ENCODE data around the gene MS4A4E. TPM values are rescaled to one million over a fixed set of nuclear protein-coding genes. Genes with fewer than 3 reads are reported as not detected.
A peak's percentile ranks its signal among the peaks of the same experiment; 100 is the strongest.

The MS4A4E gene
- polyA plus RNA-seq, 1 donor (not counting 4 experiments of a cell fraction or from before 2014, with no cell fraction given), result not detected

- Histone ChIP-seq H2AFZ (ENCODE audit: control insufficient read depth, low read length) (no peak overlapping the region), H3K9me1 (ENCODE audit: control insufficient read depth, extremely low read depth, insufficient read depth, low read length) (no peaks in the 10 kb centered on the region), H3K27ac (ENCODE audit: control insufficient read depth, insufficient read depth, low read length) (no peak overlapping the region), H3K36me3 (ENCODE audit: control insufficient read depth in 2 of 2, extremely low read depth in 1 of 2, insufficient read depth in 2 of 2, low read length in 2 of 2) (no peaks in the 10 kb centered on the region), H3K9me3 (ENCODE audit: control insufficient read depth, low read depth, low read length) (peaks cover 3% of the 10 kb centered on the region), H3K27me3 (ENCODE audit: control insufficient read depth, extremely low read depth, insufficient read depth, low read length) (no peaks in the 10 kb centered on the region), H3K9ac (ENCODE audit: control insufficient read depth, extremely low read depth, insufficient read depth, low read length) (no peak overlapping the region), H3K4me3 (ENCODE audit: control insufficient read depth in 2 of 3, extremely low read depth in 1 of 3, insufficient read depth in 2 of 3, low read depth in 1 of 3, low read length in 3 of 3) (no peak overlapping the region), H4K20me1 (ENCODE audit: control insufficient read depth, extremely low read depth, insufficient read depth, low read length) (no peaks in the 10 kb centered on the region), H3K79me2 (ENCODE audit: control insufficient read depth, insufficient read depth, low read length) (no peaks in the 10 kb centered on the region), H3K4me2 (ENCODE audit: control insufficient read depth, extremely low read depth, insufficient read depth, low read depth, low read length) (no peak overlapping the region), H3K4me1 (ENCODE audit: control insufficient read depth, extremely low read depth, insufficient read depth, low read length) (no peaks in the 10 kb centered on the region)
- DNase-seq (ENCODE audit: low read depth, low spot score) (no peak), FAIRE-seq (no peak)
- TF ChIP-seq EZH2 (IDR thresholded peaks at IDR 0.05; ENCODE audit: low read length), result no peak
- TF ChIP-seq CTCF (optimal IDR thresholded peaks at IDR 0.05 in 1 of 3, IDR thresholded peaks at IDR 0.05 in 1 of 3, conservative IDR thresholded peaks at IDR 0.05 in 1 of 3; ENCODE audit: extremely low read depth in 1 of 3, insufficient read depth in 2 of 3, low read length in 3 of 3), result no peak
- dilution Hi-C loops (cut with MboI; ENCODE audit: extremely low pct_ligation_motif_present, low sequenced_read_pairs), result no loop called here
These were observed 9.5 kb upstream of the MS4A4E start for GRCh38 chr11:60252213-60253108.

- DNase-seq (ENCODE audit: low read depth, low spot score), result no peak
- no peaks in the 10 kb centered on the region for H3K79me2 ChIP-seq (ENCODE audit: control insufficient read depth, insufficient read depth, low read length)
- H3K27ac ChIP-seq (ENCODE audit: control insufficient read depth, insufficient read depth, low read length), result no peak overlapping the region
- dilution Hi-C loops (cut with MboI; ENCODE audit: extremely low pct_ligation_motif_present, low sequenced_read_pairs), result no loop called here
- no peaks in the 10 kb centered on the region for H3K27me3 ChIP-seq (ENCODE audit: control insufficient read depth, extremely low read depth, insufficient read depth, low read length)
- H3K4me1 ChIP-seq (ENCODE audit: control insufficient read depth, extremely low read depth, insufficient read depth, low read length), result no peaks in the 10 kb centered on the region
- H3K4me3 ChIP-seq (ENCODE audit: control insufficient read depth in 2 of 3, extremely low read depth in 1 of 3, insufficient read depth in 2 of 3, low read depth in 1 of 3, low read length in 3 of 3), result no peak overlapping the region
- TF ChIP-seq EZH2 (IDR thresholded peaks at IDR 0.05; ENCODE audit: low read length) (no peak), CTCF (optimal IDR thresholded peaks at IDR 0.05 in 1 of 3, IDR thresholded peaks at IDR 0.05 in 1 of 3, conservative IDR thresholded peaks at IDR 0.05 in 1 of 3; ENCODE audit: extremely low read depth in 1 of 3, insufficient read depth in 2 of 3, low read length in 3 of 3) (peak in 1 of 3 experiments; percentile 48)
- FAIRE-seq, result no peak
- H3K9ac ChIP-seq (ENCODE audit: control insufficient read depth, extremely low read depth, insufficient read depth, low read length), result no peak overlapping the region
- H4K20me1 ChIP-seq (ENCODE audit: control insufficient read depth, extremely low read depth, insufficient read depth, low read length), result no peaks in the 10 kb centered on the region
- peaks cover 3% of the 10 kb centered on the region for H3K9me3 ChIP-seq (ENCODE audit: control insufficient read depth, low read depth, low read length)
- H3K9me1 ChIP-seq (ENCODE audit: control insufficient read depth, extremely low read depth, insufficient read depth, low read length), result no peaks in the 10 kb centered on the region
- H3K4me2 ChIP-seq (ENCODE audit: control insufficient read depth, extremely low read depth, insufficient read depth, low read depth, low read length), result no peak overlapping the region
- H3K36me3 ChIP-seq (ENCODE audit: control insufficient read depth in 2 of 2, extremely low read depth in 1 of 2, insufficient read depth in 2 of 2, low read length in 2 of 2), result no peaks in the 10 kb centered on the region
- H2AFZ ChIP-seq (ENCODE audit: control insufficient read depth, low read length), result no peak overlapping the region
These were observed 8.7 kb upstream of the MS4A4E start for GRCh38 chr11:60251485-60252212.
